C4-2B (cell line): Measurements from ENCODE around the gene CORO1A.
"Not testable (repeated sequence)": the region's sequence is repeated elsewhere in the genome, so short reads cannot be mapped to it uniquely, and the experiment has no call there.

Source experiments
- H3K27ac ChIP-seq: fragments of 450-650 bp; 2 replicates; pipeline ENCODE4 v1.5.1; 2017
- ZFX ChIP-seq: fragments of 450-650 bp; IDR thresholded peaks from 2 replicates; pipeline ENCODE4 v1.6.1; 2017
- TF ChIP-seq, protein P1 (sequence below): fragments of 450-650 bp; conservative IDR thresholded peaks from 2 replicates; pipeline ENCODE4 v1.5.1; 2017; ENCODE audit warnings: mild to moderate bottlenecking

Gene CORO1A

GRCh38 chr16:30155188-30155587, 28.2 kb upstream of the CORO1A start:
- TF ChIP-seq, protein P1, sequence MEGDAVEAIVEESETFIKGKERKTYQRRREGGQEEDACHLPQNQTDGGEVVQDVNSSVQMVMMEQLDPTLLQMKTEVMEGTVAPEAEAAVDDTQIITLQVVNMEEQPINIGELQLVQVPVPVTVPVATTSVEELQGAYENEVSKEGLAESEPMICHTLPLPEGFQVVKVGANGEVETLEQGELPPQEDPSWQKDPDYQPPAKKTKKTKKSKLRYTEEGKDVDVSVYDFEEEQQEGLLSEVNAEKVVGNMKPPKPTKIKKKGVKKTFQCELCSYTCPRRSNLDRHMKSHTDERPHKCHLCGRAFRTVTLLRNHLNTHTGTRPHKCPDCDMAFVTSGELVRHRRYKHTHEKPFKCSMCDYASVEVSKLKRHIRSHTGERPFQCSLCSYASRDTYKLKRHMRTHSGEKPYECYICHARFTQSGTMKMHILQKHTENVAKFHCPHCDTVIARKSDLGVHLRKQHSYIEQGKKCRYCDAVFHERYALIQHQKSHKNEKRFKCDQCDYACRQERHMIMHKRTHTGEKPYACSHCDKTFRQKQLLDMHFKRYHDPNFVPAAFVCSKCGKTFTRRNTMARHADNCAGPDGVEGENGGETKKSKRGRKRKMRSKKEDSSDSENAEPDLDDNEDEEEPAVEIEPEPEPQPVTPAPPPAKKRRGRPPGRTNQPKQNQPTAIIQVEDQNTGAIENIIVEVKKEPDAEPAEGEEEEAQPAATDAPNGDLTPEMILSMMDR: no peak
- TF ChIP-seq ZFX: no peak
- no peak overlapping the region for H3K27ac ChIP-seq

DNA sequence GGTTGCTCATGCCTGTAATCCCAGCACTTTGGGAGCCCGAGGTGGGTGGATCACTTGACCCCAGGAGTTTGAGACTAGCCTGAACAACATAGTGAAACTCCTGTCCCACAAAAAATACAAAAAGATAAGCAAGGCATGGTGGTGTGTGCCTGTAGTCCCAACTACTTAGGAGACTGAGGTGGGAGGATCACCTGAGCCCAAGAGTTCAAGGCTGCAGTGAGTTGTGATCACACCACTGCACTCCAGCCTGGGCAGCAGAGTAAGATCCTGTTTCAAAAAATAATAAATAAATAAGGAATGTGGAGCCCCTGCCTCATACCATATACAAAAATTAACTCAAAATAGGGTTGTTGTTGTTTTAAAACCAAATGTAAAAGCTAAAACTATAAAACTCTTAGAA, 26.2 kb upstream of the CORO1A start:
- no peak overlapping the region for H3K27ac ChIP-seq
- TF ChIP-seq, protein P1: no peak
- TF ChIP-seq ZFX: no peak

DNA sequence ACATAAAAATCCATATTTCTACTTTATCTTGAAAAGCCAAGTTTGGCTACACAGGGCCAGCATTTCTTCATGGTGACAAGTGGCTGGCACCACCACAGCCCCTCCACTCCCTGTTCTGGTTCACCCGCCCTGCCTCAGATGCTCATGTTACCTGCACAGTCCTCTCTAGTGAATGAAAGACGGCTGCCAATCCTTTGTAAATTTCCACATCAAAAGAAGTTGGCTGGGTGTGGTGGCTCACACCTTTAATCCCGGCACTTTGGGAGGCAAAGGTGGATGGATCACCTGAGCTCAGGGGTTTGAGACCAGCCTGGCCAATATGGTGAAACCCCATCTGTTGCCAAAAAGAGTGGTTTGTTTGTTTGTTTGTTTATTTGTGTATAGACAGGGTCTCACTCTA, 19.9 kb upstream of the CORO1A start:
- no peak overlapping the region for H3K27ac ChIP-seq
- no peak for TF ChIP-seq ZFX
- TF ChIP-seq, protein P1: no peak

DNA sequence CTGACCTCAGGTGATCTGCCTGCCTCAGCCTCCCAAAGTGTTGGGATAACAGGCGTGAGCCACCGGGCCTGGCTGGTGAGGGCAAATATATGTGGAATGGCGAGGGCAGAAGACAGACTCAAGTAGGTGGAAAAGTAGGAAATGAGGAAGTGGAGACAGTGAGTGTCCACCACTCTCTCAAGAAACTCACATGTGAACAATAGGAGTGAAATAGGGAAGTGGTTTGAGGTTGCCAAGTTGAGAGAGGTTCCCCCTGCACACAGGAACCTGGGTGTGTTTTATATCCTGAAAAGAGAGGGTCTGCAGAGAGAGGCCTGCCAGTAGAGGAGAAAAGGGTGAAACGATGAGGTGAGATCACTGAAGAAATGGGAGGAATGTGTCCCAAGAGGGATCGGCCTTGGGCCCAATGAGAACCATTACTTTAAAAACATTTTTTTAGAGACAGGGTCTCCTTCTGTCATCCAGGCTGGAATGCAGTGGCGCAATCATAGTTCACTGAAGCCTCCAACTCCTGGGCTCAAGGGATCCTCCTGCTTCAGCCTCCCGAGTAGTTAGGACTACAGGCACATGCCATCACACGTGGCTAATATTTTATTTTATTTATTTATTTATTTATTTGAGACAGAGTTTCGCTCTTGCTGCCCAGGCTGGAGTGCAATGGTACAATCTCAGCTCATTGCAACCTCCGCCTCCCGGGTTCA, 17.1 kb upstream of the CORO1A start:
- no peak overlapping the region for H3K27ac ChIP-seq
- TF ChIP-seq, protein P1: no peak
- no peak for TF ChIP-seq ZFX

GRCh38 chr16:30168746-30169145, 14.7 kb upstream of the CORO1A start:
- not testable (repeated sequence) for H3K27ac ChIP-seq

DNA sequence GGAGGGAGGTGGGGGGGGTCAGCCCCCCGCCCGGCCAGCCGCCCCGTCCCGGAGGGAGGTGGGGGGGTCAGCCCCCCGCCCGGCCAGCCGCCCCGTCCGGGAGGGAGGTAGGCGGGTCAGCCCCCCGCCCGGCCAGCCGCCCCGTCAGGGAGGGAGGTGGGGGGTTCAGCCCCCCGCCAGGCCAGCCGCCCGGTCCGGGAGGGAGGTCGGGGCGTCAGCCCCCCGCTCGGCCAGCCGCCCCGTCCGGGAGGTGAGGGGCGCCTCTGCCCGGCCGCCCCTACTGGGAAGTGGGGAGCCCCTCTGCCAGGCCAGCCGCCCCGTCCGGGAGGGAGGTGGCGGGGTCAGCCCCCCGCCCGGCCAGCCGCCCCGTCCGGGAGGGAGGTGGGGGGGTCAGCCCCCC, 14.0 kb upstream of the CORO1A start:
- not testable (repeated sequence) for H3K27ac ChIP-seq

DNA sequence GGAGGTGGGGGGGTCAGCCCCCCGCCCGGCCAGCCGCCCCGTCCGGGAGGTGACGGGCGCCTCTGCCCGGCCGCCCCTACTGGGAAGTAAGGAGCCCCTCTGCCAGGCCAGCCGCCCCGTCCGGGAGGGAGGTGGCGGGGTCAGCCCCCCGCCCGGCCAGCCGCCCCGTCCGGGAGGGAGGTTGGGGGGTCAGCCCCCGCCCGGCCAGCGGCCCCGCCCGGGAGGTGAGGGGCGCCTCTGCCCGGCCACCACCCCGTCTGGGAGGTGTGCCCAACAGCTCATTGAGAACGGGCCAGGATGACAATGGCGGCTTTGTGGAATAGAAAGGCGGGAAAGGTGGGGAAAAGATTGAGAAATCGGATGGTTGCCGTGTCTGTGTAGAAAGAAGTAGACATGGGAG, 13.3 kb upstream of the CORO1A start:
- H3K27ac ChIP-seq: not testable (repeated sequence)

DNA sequence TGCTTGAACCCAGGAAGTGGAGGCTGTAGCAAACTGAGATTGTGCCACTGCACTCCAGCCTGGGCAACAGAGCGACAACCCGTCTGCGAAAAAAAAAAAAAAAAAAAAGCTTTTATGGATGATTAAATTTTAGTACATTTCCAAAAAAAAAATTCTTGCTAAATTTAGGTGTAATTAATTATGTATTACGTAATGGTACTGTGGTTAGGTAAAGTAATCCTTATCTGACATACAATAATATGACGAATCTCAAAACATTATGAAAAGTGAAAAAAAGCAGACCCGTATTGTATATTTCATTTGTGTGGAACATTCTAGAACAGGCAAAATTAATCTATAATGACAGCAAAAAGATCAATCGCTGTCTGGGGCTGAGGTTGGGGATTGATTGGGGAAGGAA, 10.3 kb upstream of the CORO1A start:
- H3K27ac ChIP-seq: no peak overlapping the region
- TF ChIP-seq, protein P1: no peak
- TF ChIP-seq ZFX: no peak

DNA sequence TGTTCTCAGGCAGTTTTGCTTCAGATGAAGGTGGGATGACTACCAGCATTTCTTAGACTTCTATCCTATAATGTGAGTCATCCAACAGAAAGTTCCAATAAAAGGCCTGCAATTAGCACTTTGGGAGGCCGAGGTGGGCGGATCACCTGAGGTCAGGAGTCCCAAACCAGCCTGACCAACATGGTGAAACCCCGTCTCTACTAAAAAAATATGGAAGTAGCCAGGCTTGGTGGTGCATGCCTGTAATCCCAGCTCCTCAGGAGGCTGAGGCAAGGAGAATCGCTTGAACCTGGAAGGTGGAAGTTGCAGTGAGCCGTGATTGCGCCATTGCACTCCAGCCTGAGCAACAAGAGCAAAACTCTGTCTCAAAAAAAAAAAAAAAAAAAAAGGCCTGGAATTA, 6.5 kb upstream of the CORO1A start:
- not testable (repeated sequence) for H3K27ac ChIP-seq

DNA sequence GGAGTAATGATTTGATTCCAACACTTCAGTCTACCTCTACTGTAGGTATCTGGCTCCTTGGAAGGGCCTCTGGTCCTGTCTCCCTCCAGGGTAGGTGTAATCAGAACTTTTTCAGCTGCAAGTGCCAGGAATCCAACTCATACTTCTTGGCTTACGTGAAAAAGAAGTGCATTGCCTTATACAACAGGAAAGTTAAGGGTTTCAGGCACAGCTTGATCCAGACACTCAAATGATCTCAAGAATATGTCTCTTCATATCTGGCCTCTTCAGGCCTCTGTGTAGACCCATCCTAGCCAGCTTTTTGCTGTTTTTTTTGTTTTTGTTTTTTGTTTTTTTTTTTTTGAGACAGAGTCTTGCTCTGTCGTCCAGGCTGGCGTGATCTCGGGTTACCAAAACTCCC, 4.2 kb upstream of the CORO1A start:
- TF ChIP-seq, protein P1: no peak
- TF ChIP-seq ZFX: no peak
- no peak overlapping the region for H3K27ac ChIP-seq
